LNCaP clone FGC (cell line): Measurements from ENCODE around the gene CLTA.

ENCODE experiments used
- DNase-seq: peaks from one replicate; pipeline ENCODE4 v3.0.0-alpha.2; 2011; ENCODE audit warnings: low read depth
- H3K4me3 ChIP-seq: 2 replicates; pipeline ENCODE4 v1.5.1; 2011; ENCODE audit warnings: mild to moderate bottlenecking, low read depth, low read length, control low read depth
- CTCF ChIP-seq: IDR thresholded peaks from 2 replicates; pipeline ENCODE4 v1.5.1; 2012; ENCODE audit warnings: mild to moderate bottlenecking; ENCODE audit not compliant: control insufficient read depth, insufficient read depth; ENCODE audit errors: extremely low read depth

Gene CLTA

DNA sequence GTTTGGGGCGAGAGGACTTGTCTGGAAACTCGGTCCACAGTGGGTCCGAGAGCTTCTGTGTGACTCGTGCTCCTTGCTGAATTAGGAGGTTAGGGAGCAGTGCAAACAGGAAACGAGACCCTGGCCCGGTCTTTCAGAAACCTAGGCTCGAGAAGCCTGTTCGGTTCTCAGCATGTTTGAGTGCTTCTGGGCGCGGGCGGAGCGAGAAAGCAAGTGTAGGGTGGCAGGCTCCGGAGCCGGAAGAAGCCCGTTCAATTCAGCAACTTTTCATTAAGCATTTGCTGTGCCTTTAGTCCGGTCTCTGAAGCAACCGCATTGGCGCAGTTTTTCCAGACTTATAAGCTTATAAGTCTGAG, 547 bp downstream of the CLTA start:
- TF ChIP-seq CTCF: no peak
- peak overlapping the region; percentile 86 for H3K4me3 ChIP-seq
- no peak for DNase-seq

GRCh38 chr9:36191686-36192085, 965 bp downstream of the CLTA start:
- DNase-seq: no peak
- peak overlapping the region; percentile 86 for H3K4me3 ChIP-seq
- TF ChIP-seq CTCF: no peak

- DNase-seq: no peak
- TF ChIP-seq CTCF: no peak
- H3K4me3 ChIP-seq: peak overlapping the region; percentile 86
Observed at GRCh38 chr9:36192196-36192595, 1.5 kb downstream of the CLTA start.

DNA sequence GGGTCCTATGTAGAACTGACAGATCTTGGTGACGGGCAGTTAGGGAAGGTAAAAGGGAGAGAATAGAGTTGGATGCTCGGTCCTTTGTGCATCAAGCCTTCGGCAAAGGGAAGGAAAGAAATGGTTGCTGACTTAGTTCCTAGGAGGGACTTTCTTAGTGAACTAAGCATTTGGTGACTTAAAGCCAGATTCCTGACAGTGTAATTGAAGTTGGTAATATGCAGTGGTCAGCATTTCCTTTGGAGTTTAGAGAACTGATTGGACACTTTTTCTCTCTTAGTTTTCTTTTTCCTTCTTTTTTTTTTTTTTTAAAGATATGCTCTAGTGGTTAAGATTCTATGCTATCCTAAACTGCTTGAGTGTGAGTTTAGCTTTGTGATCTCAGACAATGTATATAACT, 2.3 kb downstream of the CLTA start:
- TF ChIP-seq CTCF: no peak
- no peak for DNase-seq
- no peak overlapping the region for H3K4me3 ChIP-seq

- DNase-seq: no peak
- no peak for TF ChIP-seq CTCF
- no peak overlapping the region for H3K4me3 ChIP-seq
Observed at GRCh38 chr9:36194326-36195000, 3.7 kb downstream of the CLTA start.

GRCh38 chr9:36204906-36205547, 14.3 kb downstream of the CLTA start:
- no peak overlapping the region for H3K4me3 ChIP-seq
- peak; percentile 37 for TF ChIP-seq CTCF
- DNase-seq: no peak

DNA sequence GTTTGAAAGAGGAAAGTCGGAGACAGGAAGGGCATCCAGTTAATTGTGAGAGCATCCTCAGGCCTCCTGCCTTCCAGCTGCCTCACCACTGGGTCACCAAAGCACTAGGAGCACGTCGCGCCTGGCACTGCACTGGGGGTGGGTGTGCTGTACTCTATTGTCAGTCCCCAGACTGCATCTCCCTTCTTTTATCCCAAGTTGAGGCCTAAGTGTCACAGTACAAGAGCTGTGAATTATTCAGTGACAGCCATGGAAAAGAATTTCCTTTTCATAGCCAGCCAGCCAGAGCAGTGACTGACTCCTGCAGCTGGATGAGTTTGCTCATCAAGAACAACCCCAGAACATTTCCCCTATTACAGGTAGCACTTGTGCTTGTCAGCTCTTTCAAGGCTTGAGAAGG, 16.3 kb downstream of the CLTA start:
- no peak for TF ChIP-seq CTCF
- H3K4me3 ChIP-seq: no peak overlapping the region
- no peak for DNase-seq
